ENCODE results near the gene DFFB. TPM values are rescaled to one million over a fixed set of nuclear protein-coding genes. Genes with fewer than 3 reads are reported as not detected.
A peak's percentile ranks its signal among the peaks of the same experiment; 100 is the strongest.

Gene DFFB
- total and polyA plus RNA-seq, 4 experiments from 2014 or later = 8.2 to 26.1 (median 18.1) TPM

- Mint-ChIP-seq H3K36me3 (peaks cover 54 to 69% of the 10 kb centered on the region in 2 donors), H3K4me3 (no peak overlapping the region), H3K9me3 (no peaks in the 10 kb centered on the region), H3K4me1 (no peaks in the 10 kb centered on the region), H3K27me3 (no peaks in the 10 kb centered on the region), H3K27ac (no peak overlapping the region)
- no peak overlapping the region for H3K4me3 ChIP-seq (ENCODE audit: low read length in 2 of 2)
- no peak for DNase-seq
- no peaks in the 10 kb centered on the region for H3K9me3 ChIP-seq (ENCODE audit: control insufficient read depth in 1 of 2, low read length in 2 of 2)
- no peaks in the 10 kb centered on the region for H3K27me3 ChIP-seq (ENCODE audit: insufficient read depth, low read length)
- H3K27ac ChIP-seq (ENCODE audit: low read depth, low read length) = no peak overlapping the region
- peaks cover 36% of the 10 kb centered on the region for H3K36me3 ChIP-seq (ENCODE audit: insufficient read depth, low read length)
- ChIA-PET POLR2A (ENCODE audit: partially characterized antibody) (no interaction called here), CTCF (ENCODE audit: partially characterized antibody) (no interaction called here)
- intact Hi-C loops (cut with micrococcal nuclease) = no loop called here
- no peaks in the 10 kb centered on the region for H3K4me1 ChIP-seq (ENCODE audit: insufficient read depth, low read length)
Measured at GRCh38 chr1:3831689-3832088, 25.6 kb upstream of the DFFB start.

GRCh38 chr1:3834701-3835100, 22.6 kb upstream of the DFFB start:
- Mint-ChIP-seq H3K27me3 (no peaks in the 10 kb centered on the region), H3K4me3 (no peak overlapping the region), H3K27ac (peak overlapping the region in 1 of 7 donors; percentile 62), H3K9me3 (peaks cover 0 to 15% (median 3%) of the 10 kb centered on the region in 8 donors), H3K36me3 (peaks cover 71 to 76% of the 10 kb centered on the region in 2 donors), H3K4me1 (no peaks in the 10 kb centered on the region)
- peaks cover 45% of the 10 kb centered on the region for H3K36me3 ChIP-seq (ENCODE audit: insufficient read depth, low read length)
- DNase-seq = no peak
- no peaks in the 10 kb centered on the region for H3K4me1 ChIP-seq (ENCODE audit: insufficient read depth, low read length)
- H3K27me3 ChIP-seq (ENCODE audit: insufficient read depth, low read length) = no peaks in the 10 kb centered on the region
- ChIA-PET POLR2A (ENCODE audit: partially characterized antibody) (no interaction called here), CTCF (ENCODE audit: partially characterized antibody) (no interaction called here)
- intact Hi-C loops (cut with micrococcal nuclease) = no loop called here
- H3K4me3 ChIP-seq (ENCODE audit: low read length in 2 of 2) = no peak overlapping the region
- H3K27ac ChIP-seq (ENCODE audit: low read depth, low read length) = no peak overlapping the region
- H3K9me3 ChIP-seq (ENCODE audit: control insufficient read depth in 1 of 2, low read length in 2 of 2) = no peaks in the 10 kb centered on the region

GRCh38 chr1:3836421-3836820, 20.9 kb upstream of the DFFB start:
- no peaks in the 10 kb centered on the region for H3K4me1 Mint-ChIP-seq
- Histone ChIP-seq H3K27me3 (ENCODE audit: insufficient read depth, low read length) (no peaks in the 10 kb centered on the region), H3K4me1 (ENCODE audit: insufficient read depth, low read length) (no peaks in the 10 kb centered on the region), H3K27ac (ENCODE audit: low read depth, low read length) (no peak overlapping the region), H3K36me3 (ENCODE audit: insufficient read depth, low read length) (peaks cover 48% of the 10 kb centered on the region), H3K4me3 (ENCODE audit: low read length in 2 of 2) (no peak overlapping the region), H3K9me3 (ENCODE audit: control insufficient read depth in 1 of 2, low read length in 2 of 2) (no peaks in the 10 kb centered on the region)
- ChIA-PET POLR2A (ENCODE audit: partially characterized antibody) (no interaction called here), CTCF (ENCODE audit: partially characterized antibody) (no interaction called here)
- H3K27ac Mint-ChIP-seq = no peak overlapping the region
- DNase-seq = no peak
- no peaks in the 10 kb centered on the region for H3K27me3 Mint-ChIP-seq
- H3K36me3 Mint-ChIP-seq = peaks cover 71 to 74% of the 10 kb centered on the region in 2 donors
- intact Hi-C loops (cut with micrococcal nuclease) = no loop called here
- peaks cover 0 to 15% (median 3%) of the 10 kb centered on the region in 8 donors for H3K9me3 Mint-ChIP-seq
- H3K4me3 Mint-ChIP-seq = no peak overlapping the region

GRCh38 chr1:3837200-3837599, 20.1 kb upstream of the DFFB start:
- no peaks in the 10 kb centered on the region for H3K9me3 ChIP-seq (ENCODE audit: control insufficient read depth in 1 of 2, low read length in 2 of 2)
- no peak overlapping the region for H3K4me3 ChIP-seq (ENCODE audit: low read length in 2 of 2)
- no peak overlapping the region for H3K27ac ChIP-seq (ENCODE audit: low read depth, low read length)
- Mint-ChIP-seq H3K9me3 (peaks cover 0 to 15% (median 3%) of the 10 kb centered on the region in 8 donors), H3K27ac (no peak overlapping the region), H3K27me3 (no peaks in the 10 kb centered on the region), H3K4me1 (no peaks in the 10 kb centered on the region), H3K4me3 (no peak overlapping the region), H3K36me3 (peaks cover 67 to 70% of the 10 kb centered on the region in 2 donors)
- intact Hi-C loops (cut with micrococcal nuclease) = no loop called here
- CTCF ChIA-PET (ENCODE audit: partially characterized antibody) = no interaction called here
- POLR2A ChIA-PET (ENCODE audit: partially characterized antibody) = no interaction called here
- H3K36me3 ChIP-seq (ENCODE audit: insufficient read depth, low read length) = peaks cover 45% of the 10 kb centered on the region
- H3K27me3 ChIP-seq (ENCODE audit: insufficient read depth, low read length) = no peaks in the 10 kb centered on the region
- H3K4me1 ChIP-seq (ENCODE audit: insufficient read depth, low read length) = no peaks in the 10 kb centered on the region
- no peak for DNase-seq

- H3K4me1 ChIP-seq (ENCODE audit: insufficient read depth, low read length) = no peaks in the 10 kb centered on the region
- intact Hi-C loops (cut with micrococcal nuclease) = no loop called here
- Mint-ChIP-seq H3K27me3 (no peaks in the 10 kb centered on the region), H3K4me1 (no peaks in the 10 kb centered on the region), H3K36me3 (peaks cover 68 to 72% of the 10 kb centered on the region in 2 donors), H3K27ac (no peak overlapping the region), H3K4me3 (no peak overlapping the region), H3K9me3 (peaks cover 0 to 15% (median 3%) of the 10 kb centered on the region in 8 donors)
- no peaks in the 10 kb centered on the region for H3K27me3 ChIP-seq (ENCODE audit: insufficient read depth, low read length)
- H3K27ac ChIP-seq (ENCODE audit: low read depth, low read length) = no peak overlapping the region
- DNase-seq = no peak
- POLR2A ChIA-PET (ENCODE audit: partially characterized antibody) = no interaction called here
- no peaks in the 10 kb centered on the region for H3K9me3 ChIP-seq (ENCODE audit: control insufficient read depth in 1 of 2, low read length in 2 of 2)
- CTCF ChIA-PET (ENCODE audit: partially characterized antibody) = no interaction called here
- H3K36me3 ChIP-seq (ENCODE audit: insufficient read depth, low read length) = peaks cover 41% of the 10 kb centered on the region
- H3K4me3 ChIP-seq (ENCODE audit: low read length in 2 of 2) = no peak overlapping the region
Measured at GRCh38 chr1:3837685-3838084, 19.6 kb upstream of the DFFB start.

GRCh38 chr1:3838788-3839187, 18.5 kb upstream of the DFFB start:
- no peak overlapping the region for H3K4me3 ChIP-seq (ENCODE audit: low read length in 2 of 2)
- Mint-ChIP-seq H3K36me3 (peaks cover 65 to 73% of the 10 kb centered on the region in 2 donors), H3K27ac (no peak overlapping the region), H3K4me1 (no peaks in the 10 kb centered on the region), H3K4me3 (no peak overlapping the region), H3K27me3 (no peaks in the 10 kb centered on the region), H3K9me3 (peaks cover 0 to 15% (median 3%) of the 10 kb centered on the region in 8 donors)
- intact Hi-C loops (cut with micrococcal nuclease) = no loop called here
- DNase-seq = no peak
- H3K4me1 ChIP-seq (ENCODE audit: insufficient read depth, low read length) = no peaks in the 10 kb centered on the region
- ChIA-PET POLR2A (ENCODE audit: partially characterized antibody) (no interaction called here), CTCF (ENCODE audit: partially characterized antibody) (no interaction called here)
- no peaks in the 10 kb centered on the region for H3K9me3 ChIP-seq (ENCODE audit: control insufficient read depth in 1 of 2, low read length in 2 of 2)
- no peak overlapping the region for H3K27ac ChIP-seq (ENCODE audit: low read depth, low read length)
- no peaks in the 10 kb centered on the region for H3K27me3 ChIP-seq (ENCODE audit: insufficient read depth, low read length)
- peaks cover 41% of the 10 kb centered on the region for H3K36me3 ChIP-seq (ENCODE audit: insufficient read depth, low read length)

- ChIA-PET POLR2A (ENCODE audit: partially characterized antibody) (no interaction called here), CTCF (ENCODE audit: partially characterized antibody) (no interaction called here)
- Mint-ChIP-seq H3K27me3 (no peaks in the 10 kb centered on the region), H3K9me3 (peaks cover 0 to 15% (median 3%) of the 10 kb centered on the region in 8 donors), H3K4me1 (no peaks in the 10 kb centered on the region), H3K27ac (no peak overlapping the region), H3K4me3 (no peak overlapping the region), H3K36me3 (peaks cover 55 to 69% of the 10 kb centered on the region in 2 donors)
- Histone ChIP-seq H3K27me3 (ENCODE audit: insufficient read depth, low read length) (no peaks in the 10 kb centered on the region), H3K27ac (ENCODE audit: low read depth, low read length) (no peak overlapping the region), H3K4me1 (ENCODE audit: insufficient read depth, low read length) (no peaks in the 10 kb centered on the region), H3K9me3 (ENCODE audit: control insufficient read depth in 1 of 2, low read length in 2 of 2) (no peaks in the 10 kb centered on the region), H3K4me3 (ENCODE audit: low read length in 2 of 2) (no peak overlapping the region), H3K36me3 (ENCODE audit: insufficient read depth, low read length) (peaks cover 38% of the 10 kb centered on the region)
- no peak for DNase-seq
- intact Hi-C loops (cut with micrococcal nuclease) = no loop called here
Measured at GRCh38 chr1:3841491-3841890, 15.8 kb upstream of the DFFB start.

- H3K9me3 Mint-ChIP-seq = peaks cover 0 to 7% (median 0%) of the 10 kb centered on the region in 8 donors
- intact Hi-C loops (cut with micrococcal nuclease) = no loop called here
- no peak overlapping the region for H3K4me3 Mint-ChIP-seq
- Histone ChIP-seq H3K27ac (ENCODE audit: low read depth, low read length) (no peak overlapping the region), H3K9me3 (ENCODE audit: control insufficient read depth in 1 of 2, low read length in 2 of 2) (no peaks in the 10 kb centered on the region), H3K4me1 (ENCODE audit: insufficient read depth, low read length) (no peaks in the 10 kb centered on the region), H3K4me3 (ENCODE audit: low read length in 2 of 2) (no peak overlapping the region), H3K36me3 (ENCODE audit: insufficient read depth, low read length) (peaks cover 29% of the 10 kb centered on the region), H3K27me3 (ENCODE audit: insufficient read depth, low read length) (no peaks in the 10 kb centered on the region)
- H3K27me3 Mint-ChIP-seq = no peaks in the 10 kb centered on the region
- no peaks in the 10 kb centered on the region for H3K4me1 Mint-ChIP-seq
- ChIA-PET POLR2A (ENCODE audit: partially characterized antibody) (no interaction called here), CTCF (ENCODE audit: partially characterized antibody) (no interaction called here)
- H3K36me3 Mint-ChIP-seq = peaks cover 47 to 68% of the 10 kb centered on the region in 2 donors
- DNase-seq = no peak
- H3K27ac Mint-ChIP-seq = no peak overlapping the region
Measured at GRCh38 chr1:3842912-3843311, 14.4 kb upstream of the DFFB start.

All from CD4-positive, alpha-beta memory T cell (primary cell).